KOPT-K1 (cell line): ENCODE data around the gene TBCA.
A peak's percentile ranks its signal among the peaks of the same experiment; 100 is the strongest.

Experiments
- H3K27ac ChIP-seq: fragments of 200-600 bp; sonication (generic); 2 replicates; pipeline ENCODE4 v1.5.1; 2016; ENCODE audit warnings: antibody characterized with exemption, mild to moderate bottlenecking, low read depth, low read length; ENCODE audit not compliant: poor library complexity, severe bottlenecking
- H3K36me3 ChIP-seq: fragments of 200-600 bp; sonication (generic); 2 replicates; pipeline ENCODE4 v1.5.1; 2017; ENCODE audit warnings: antibody characterized with exemption, mild to moderate bottlenecking, low read length, moderate library complexity; ENCODE audit not compliant: insufficient read depth
- H3K9me3 ChIP-seq: fragments of 200-600 bp; sonication (generic); 2 replicates; pipeline ENCODE4 v1.5.1; 2017; ENCODE audit warnings: antibody characterized with exemption, low read length, mild to moderate bottlenecking; ENCODE audit not compliant: insufficient read depth, poor library complexity, severe bottlenecking

Gene TBCA, protein sequence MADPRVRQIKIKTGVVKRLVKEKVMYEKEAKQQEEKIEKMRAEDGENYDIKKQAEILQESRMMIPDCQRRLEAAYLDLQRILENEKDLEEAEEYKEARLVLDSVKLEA

DNA sequence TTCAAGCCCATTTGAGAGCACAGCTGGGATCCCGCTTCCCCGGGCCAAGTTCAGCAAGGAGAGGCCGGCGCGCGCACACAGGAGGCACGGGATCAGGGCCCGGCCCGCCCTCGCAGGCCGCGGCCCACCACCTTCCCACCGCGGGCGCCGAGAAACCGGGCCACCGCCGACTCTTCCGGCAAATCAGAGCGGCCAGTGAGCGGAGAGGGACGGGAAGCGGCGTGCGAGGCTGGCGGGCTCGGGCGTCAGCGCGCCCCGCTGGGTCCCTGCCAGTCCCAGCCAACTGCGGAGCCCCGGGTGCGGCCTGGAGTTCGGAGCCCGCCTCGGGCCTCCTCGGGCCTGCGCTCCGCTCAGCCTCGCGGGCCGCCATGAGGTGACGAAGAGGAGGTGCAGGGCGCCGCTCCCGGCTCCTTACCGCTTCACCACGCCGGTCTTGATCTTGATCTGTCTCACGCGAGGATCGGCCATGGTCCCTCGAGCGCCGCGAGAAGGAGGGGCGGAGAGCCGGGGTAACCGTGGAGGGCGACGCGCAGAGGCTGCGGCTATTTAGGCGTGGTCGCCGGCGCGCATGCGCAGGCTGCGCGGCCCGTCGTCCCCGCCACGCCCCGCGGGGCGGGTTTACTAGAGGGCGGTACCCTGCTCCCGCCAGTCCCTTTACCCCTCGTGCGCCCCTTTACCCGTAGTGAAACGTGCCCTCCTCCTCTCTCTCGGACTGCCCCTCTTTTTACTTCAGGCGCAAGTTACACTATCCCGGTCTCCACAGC is at the start of gene TBCA:
Gene TBCA (minus strand): TSS at position 550 of the 764 bp plus-strand sequence. CDS start 82 bp downstream, at position 468.
- H3K27ac ChIP-seq, result peak within 1 kb of the TSS; percentile 93
- H3K9me3 ChIP-seq, result no peaks in the 10 kb centered on the region
- peaks cover 31% of the 10 kb centered on the region for H3K36me3 ChIP-seq

DNA sequence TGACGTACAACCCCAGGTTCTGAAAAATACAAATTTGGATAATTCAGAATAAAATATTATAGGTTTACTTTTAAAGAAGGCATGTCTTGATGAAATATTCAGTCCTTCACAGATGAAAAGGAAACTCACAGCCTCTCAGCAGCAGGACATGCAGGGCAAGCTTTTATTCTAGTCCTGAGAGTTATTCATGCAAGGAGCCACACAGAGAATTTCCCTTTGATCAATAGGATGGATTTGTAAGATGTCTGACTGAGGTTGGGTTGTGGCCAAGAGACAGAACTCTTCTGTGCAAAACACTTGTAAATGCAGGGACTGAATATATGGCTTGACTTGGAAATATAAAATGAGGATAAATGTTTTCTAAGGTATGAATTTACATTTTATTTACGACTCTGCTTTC is 48.8 kb upstream of the TBCA start:
- Histone ChIP-seq H3K36me3 (no peaks in the 10 kb centered on the region), H3K9me3 (no peaks in the 10 kb centered on the region)

DNA sequence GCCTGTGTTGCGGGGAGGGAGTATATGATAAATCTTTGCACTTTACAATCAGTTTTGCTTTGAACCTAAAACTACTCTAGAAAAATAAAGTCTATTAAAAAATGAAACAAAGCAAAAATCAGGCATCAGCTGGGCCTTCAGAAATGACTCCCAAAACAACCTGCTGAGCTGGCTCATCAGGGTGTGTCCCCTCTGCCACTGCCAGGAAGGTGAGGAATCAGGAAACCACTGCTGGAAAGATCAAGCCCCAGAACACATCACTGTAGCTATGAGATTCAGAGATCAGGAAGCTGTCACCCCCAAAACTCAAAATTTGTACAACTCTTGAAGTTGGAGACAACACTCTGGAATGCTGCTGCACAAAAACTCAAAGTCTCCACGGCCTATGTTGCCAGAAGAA is 40.5 kb upstream of the TBCA start:
- Histone ChIP-seq H3K27ac (no peak overlapping the region), H3K36me3 (no peaks in the 10 kb centered on the region), H3K9me3 (no peaks in the 10 kb centered on the region)

More for the DNA sequence above, 48.8 kb upstream of the TBCA start:
- no peak overlapping the region for H3K27ac ChIP-seq

DNA sequence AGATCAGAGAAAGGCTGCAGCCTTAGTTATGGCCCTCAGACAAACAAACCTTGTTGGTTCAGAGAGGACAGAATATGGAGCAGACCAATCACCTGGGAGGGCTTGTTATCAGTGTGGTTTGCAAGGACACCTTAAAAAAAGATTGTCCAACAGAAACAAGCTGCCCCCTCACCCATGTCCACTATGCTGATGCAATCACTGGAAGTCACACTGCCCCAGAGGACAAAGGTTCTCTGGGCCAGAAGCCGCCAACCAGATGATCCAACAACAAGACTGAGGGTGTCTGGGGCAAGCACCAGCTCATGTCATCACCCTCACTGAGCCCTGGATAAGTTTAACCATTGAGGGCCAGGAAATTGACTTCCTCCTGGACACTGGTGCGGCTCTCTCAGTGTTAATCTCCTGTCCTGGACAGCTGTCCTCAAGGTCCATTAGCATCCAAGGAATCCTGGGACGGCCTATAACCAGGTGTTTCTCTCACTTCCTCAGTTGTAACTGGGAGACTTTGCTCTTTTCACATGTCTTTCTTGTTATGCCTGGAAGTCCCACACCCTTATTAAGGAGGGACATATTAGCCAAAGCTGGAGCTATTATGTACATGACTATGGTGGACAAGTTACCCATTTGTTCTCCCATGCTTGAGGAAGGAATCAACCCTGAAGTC is 36.9 kb upstream of the TBCA start:
- Histone ChIP-seq H3K9me3 (peaks cover 22% of the 10 kb centered on the region), H3K27ac (no peak overlapping the region), H3K36me3 (no peaks in the 10 kb centered on the region)

DNA sequence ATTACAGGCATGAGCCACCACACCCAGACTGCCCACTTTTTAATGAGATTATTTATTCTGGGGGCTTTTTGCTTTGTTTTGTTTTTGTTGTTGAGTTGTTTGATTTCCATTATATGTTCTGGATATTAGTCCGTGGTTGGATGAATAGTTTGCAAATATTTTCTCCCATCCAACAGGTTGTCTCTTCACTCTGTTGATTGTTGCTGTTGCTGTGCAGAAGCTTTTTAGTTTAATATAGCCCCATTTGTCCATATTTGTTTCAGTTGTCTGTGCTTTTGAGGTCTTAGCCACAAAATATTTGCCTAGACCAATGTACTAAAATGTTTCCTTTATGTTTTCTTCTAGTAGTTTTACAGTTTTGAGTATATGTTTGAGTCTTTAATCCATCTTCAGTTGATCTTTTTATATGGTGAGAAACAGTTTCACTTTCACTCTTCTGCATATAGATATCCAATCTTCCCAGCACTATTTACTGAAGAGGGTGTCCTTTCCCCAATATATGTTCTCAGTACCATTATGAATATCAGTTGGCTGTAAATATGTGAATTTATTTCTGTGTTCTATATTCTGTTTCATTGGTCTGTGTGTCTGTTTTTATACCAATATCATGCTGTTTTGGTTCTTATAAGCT is 30.2 kb upstream of the TBCA start:
- H3K27ac ChIP-seq, result peak overlapping the region; percentile 47
- peaks cover 49% of the 10 kb centered on the region for H3K9me3 ChIP-seq
- no peaks in the 10 kb centered on the region for H3K36me3 ChIP-seq

DNA sequence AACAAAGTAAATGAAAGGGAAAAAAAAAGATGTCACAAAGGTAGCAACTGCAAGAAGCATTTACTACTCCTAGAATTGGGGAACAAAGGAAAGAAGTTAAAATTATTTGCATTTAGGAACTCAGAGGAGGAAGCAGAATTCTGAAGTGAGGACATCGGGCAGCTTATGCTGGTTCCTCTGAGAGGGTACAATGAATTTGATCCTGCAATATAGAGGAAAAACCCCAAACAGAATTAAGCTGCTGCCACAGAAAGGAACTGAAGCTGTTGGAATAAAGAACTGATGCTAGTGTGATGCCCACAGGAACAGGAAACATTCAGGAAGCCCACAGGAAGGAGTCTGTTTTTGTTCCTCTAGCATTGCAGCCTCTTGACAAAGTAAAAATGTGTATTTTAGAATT is 22.3 kb upstream of the TBCA start:
- Histone ChIP-seq H3K9me3 (peaks cover 42% of the 10 kb centered on the region), H3K36me3 (no peaks in the 10 kb centered on the region), H3K27ac (no peak overlapping the region)

DNA sequence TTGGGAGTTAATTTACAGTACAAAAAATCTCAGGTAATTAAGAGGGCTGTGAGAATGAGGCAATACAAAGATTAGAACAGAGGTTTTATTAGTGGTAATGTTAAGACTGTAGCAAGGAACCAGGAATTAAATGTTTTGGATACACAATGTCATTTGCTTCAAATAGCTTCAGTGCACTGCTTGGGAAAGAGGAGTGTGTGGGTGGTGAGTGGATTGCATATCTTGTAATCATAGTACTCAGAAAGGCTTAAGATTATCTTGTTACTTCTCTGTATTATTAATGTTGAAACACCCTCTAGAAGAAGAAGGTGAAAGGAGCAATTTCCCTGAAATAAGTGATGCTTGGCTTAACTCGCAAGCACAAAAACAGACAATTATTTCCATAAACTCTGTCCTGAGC is 21.0 kb upstream of the TBCA start:
- no peaks in the 10 kb centered on the region for H3K36me3 ChIP-seq
- peaks cover 41% of the 10 kb centered on the region for H3K9me3 ChIP-seq
- no peak overlapping the region for H3K27ac ChIP-seq

DNA sequence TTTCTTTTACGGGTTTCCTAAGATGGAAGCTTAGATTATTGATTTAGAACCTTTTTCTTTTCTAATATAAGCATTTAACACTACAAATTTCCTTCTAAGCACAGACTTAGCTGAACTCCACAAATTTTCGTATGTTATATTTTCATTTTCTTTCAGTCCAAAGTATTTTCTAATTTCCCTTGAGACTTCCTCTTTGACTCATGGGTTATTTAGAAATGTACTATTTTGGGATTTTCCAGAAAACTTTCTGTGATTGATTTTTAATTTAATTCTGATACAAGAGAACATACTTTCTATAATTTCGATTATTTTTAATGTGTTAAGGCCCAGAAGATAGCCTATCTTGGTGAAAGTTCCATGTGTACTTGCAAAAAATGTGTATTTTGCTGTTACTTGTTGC is 19.7 kb upstream of the TBCA start:
- Histone ChIP-seq H3K27ac (no peak overlapping the region), H3K9me3 (peaks cover 28% of the 10 kb centered on the region), H3K36me3 (no peaks in the 10 kb centered on the region)

DNA sequence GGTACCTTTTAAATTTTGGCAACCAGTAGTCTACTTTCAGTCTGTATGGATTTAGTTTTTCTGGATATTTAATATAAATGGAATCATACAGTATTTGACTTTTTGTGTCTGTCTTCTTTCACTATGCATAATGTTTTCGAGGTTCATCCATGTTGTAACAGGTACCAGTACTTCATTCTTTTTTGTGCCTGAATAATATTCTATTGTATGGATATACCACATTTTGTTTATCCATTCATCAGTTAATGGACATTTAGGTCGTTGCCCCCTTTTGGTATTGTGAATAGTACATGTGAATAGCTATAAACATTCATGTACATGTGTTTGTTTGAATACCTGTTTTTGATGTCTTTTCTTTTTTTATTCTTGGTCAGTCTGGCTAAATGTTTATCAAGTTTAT is 19.1 kb upstream of the TBCA start:
- Histone ChIP-seq H3K36me3 (no peaks in the 10 kb centered on the region), H3K27ac (no peak overlapping the region), H3K9me3 (peaks cover 24% of the 10 kb centered on the region)

DNA sequence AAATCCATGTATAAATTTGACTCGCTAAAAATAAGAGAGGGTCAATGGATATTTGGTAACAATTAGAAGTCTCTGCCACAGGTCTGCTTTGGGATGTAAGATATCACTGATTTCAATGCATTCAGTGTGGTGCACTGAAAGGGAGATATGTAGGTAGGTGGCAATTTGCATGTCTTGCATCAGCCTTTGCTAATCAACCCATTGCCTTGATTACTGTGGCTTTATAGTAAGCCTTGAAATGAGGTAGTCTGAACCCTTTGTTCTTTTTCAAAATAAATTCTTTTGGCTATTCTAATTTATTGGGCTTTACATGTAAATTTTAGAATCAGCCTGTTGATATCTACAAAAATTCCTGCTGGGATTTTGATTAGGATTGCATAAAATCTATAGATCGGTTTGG is 15.8 kb upstream of the TBCA start:
- no peaks in the 10 kb centered on the region for H3K36me3 ChIP-seq
- peaks cover 11% of the 10 kb centered on the region for H3K9me3 ChIP-seq
- no peak overlapping the region for H3K27ac ChIP-seq

DNA sequence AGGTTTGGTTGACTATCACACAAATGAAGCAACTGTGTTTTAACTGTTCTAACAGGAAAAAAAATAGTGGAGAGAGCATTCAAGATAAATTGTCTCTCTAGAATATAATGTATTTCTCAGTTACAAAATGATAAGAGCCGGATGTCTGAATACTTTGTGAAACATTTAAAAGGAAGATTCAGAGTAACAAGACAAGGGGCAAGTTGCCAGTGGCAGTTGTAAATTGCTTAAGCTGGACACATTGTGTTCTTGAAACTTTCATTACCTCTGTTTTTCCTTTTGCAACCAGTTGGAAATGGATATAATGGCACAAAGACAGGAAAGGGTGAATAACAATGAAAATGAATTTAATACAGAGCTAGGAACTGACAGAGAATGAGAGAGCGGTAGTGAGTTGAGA is 15.2 kb upstream of the TBCA start:
- Histone ChIP-seq H3K9me3 (peaks cover 11% of the 10 kb centered on the region), H3K27ac (no peak overlapping the region), H3K36me3 (no peaks in the 10 kb centered on the region)

DNA sequence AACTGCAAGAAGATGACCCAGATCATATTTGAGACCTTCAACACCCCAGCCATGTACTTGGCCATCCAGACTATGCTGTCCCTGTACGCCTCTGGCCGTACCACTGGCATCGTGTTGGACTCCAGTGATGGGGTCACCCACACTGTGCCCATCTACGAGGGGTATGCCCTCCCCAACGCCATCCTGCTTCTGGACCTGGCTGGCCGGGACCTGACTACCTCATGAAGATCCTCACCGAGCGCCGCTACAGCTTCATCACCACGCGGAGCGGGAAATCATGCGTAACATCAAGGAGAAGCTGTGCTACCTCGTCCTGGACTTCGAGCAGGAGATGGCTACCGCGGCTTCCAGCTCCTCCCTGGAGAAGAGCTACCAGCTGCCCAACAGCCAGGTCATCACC is 9.1 kb upstream of the TBCA start:
- Histone ChIP-seq H3K36me3 (no peaks in the 10 kb centered on the region), H3K27ac (no peak overlapping the region), H3K9me3 (peaks cover 7% of the 10 kb centered on the region)

DNA sequence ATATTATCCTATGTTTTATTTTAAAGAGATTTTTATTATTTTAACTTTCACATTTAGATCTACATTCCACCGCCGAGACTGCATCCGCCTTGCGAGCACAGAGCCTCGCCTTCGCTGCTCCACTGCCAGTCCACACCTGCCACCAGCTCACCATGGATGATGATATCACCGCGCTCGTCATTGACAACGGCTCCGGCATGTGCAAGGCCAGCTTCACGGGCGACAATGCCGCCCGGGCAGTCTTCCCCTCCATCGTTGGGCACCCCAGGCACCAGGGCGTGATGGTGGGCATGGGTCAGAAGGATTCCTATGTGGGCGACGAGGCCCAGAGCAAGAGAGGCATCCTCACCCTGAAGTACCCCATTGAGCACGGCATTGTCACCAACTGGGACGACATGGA is 8.6 kb upstream of the TBCA start:
- peaks cover 7% of the 10 kb centered on the region for H3K9me3 ChIP-seq
- H3K27ac ChIP-seq, result no peak overlapping the region
- no peaks in the 10 kb centered on the region for H3K36me3 ChIP-seq

DNA sequence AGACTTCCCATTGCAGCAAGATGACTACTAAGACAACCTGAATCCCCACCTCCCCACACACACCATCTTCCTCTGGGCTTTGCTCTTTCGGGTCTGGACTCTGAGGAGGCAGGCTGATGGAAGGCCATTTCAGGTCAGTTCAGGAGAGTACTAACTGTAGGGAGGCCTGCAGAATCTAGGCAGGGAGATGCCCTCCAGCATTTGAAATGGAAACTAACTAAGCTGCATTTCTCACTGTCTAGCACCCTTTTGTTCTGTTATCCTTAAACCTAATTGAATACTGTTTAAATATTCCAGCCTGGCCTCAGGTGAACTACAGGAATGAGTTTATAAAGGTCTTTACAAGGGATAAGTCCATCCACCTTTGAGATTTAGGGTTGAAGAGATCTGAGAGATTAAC is 4.9 kb upstream of the TBCA start:
- no peaks in the 10 kb centered on the region for H3K36me3 ChIP-seq
- H3K27ac ChIP-seq, result no peak overlapping the region
- H3K9me3 ChIP-seq, result peaks cover 7% of the 10 kb centered on the region

DNA sequence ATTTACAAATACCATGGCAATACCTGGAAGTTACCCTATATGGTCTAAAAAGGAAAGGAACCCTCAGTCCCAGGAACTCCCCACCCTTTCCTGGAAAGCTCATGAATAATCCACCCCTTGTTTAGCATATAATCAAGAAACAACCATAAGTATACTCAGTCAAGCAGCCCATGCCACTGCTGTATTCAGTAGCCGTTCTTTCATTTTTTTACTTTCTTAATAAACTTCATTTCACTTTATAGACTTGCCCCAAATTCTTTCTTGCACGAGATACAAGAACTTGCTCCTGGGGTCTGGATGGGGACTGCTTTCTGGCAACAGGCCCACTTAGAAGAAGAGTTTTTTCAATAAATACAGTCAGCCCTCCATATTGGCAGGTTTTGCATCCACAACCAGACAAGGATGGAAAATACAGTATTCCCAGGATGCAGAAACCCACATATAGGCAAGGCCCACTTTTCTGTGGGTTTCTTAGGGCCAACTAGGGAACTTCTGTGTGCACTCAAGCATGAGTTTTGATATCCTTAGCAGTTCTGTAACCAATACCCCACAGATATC is 2.8 kb upstream of the TBCA start:
- H3K27ac ChIP-seq, result no peak overlapping the region
- H3K9me3 ChIP-seq, result no peaks in the 10 kb centered on the region
- H3K36me3 ChIP-seq, result peaks cover 3% of the 10 kb centered on the region
